Measurements from ENCODE around the gene ANKRD33B.

Gene ANKRD33B

GRCh38 chr5:10702040-10702629, 138.3 kb downstream of the ANKRD33B start:
- Mint-ChIP-seq H3K27ac (no peak overlapping the region), H3K27me3 (no peaks in the 10 kb centered on the region)
- intact Hi-C loops (cut with micrococcal nuclease) = loop anchor here (5.0 kb wide), 1 partner anchor 155 kb away; no protein-coding TSS in a partner anchor

GRCh38 chr5:10702911-10703491, 139.1 kb downstream of the ANKRD33B start:
- Mint-ChIP-seq H3K4me3 (no peak overlapping the region), H3K36me3 (ENCODE audit: low read depth) (peaks cover 80% of the 10 kb centered on the region), H3K4me1 (ENCODE audit: low read depth) (peaks cover 55% of the 10 kb centered on the region), H3K27me3 (no peaks in the 10 kb centered on the region), H3K9me3 (no peaks in the 10 kb centered on the region), H3K27ac (no peak overlapping the region)
- intact Hi-C loops (cut with micrococcal nuclease) = loop anchor here (5.0 kb wide), 1 partner anchor 154 kb away; no protein-coding TSS in a partner anchor

More at GRCh38 chr5:10702040-10702629, 138.3 kb downstream of the ANKRD33B start:
- Mint-ChIP-seq H3K4me1 (ENCODE audit: low read depth) (peaks cover 54% of the 10 kb centered on the region), H3K4me3 (no peak overlapping the region), H3K9me3 (no peaks in the 10 kb centered on the region), H3K36me3 (ENCODE audit: low read depth) (peaks cover 80% of the 10 kb centered on the region)

GRCh38 chr5:10703676-10704075, 139.8 kb downstream of the ANKRD33B start:
- no peaks in the 10 kb centered on the region for H3K27me3 Mint-ChIP-seq
- H3K4me1 Mint-ChIP-seq (ENCODE audit: low read depth) = peaks cover 60% of the 10 kb centered on the region
- H3K27ac Mint-ChIP-seq = no peak overlapping the region
- peaks cover 80% of the 10 kb centered on the region for H3K36me3 Mint-ChIP-seq (ENCODE audit: low read depth)
- H3K4me3 Mint-ChIP-seq = no peak overlapping the region
- intact Hi-C loops (cut with micrococcal nuclease) = loop anchor here (5.0 kb wide), 1 partner anchor 154 kb away; no protein-coding TSS in a partner anchor
- no peaks in the 10 kb centered on the region for H3K9me3 Mint-ChIP-seq

- Mint-ChIP-seq H3K9me3 (no peaks in the 10 kb centered on the region), H3K4me1 (ENCODE audit: low read depth) (peaks cover 56% of the 10 kb centered on the region), H3K27ac (no peak overlapping the region), H3K36me3 (ENCODE audit: low read depth) (peaks cover 77% of the 10 kb centered on the region), H3K27me3 (no peaks in the 10 kb centered on the region), H3K4me3 (no peak overlapping the region)
- intact Hi-C loops (cut with micrococcal nuclease) = loop anchor here (5.0 kb wide), 1 partner anchor 152 kb away; no protein-coding TSS in a partner anchor
Observed at GRCh38 chr5:10704949-10705621, 141.2 kb downstream of the ANKRD33B start.

- intact Hi-C loops (cut with micrococcal nuclease) = no loop called here
- H3K4me1 Mint-ChIP-seq (ENCODE audit: low read depth) = peaks cover 61% of the 10 kb centered on the region
- no peak overlapping the region for H3K27ac Mint-ChIP-seq
- no peaks in the 10 kb centered on the region for H3K27me3 Mint-ChIP-seq
- H3K9me3 Mint-ChIP-seq = no peaks in the 10 kb centered on the region
- H3K36me3 Mint-ChIP-seq (ENCODE audit: low read depth) = peaks cover 78% of the 10 kb centered on the region
- no peak overlapping the region for H3K4me3 Mint-ChIP-seq
Observed at GRCh38 chr5:10705747-10706146, 141.9 kb downstream of the ANKRD33B start.

- H3K9me3 Mint-ChIP-seq = no peaks in the 10 kb centered on the region
- no peak overlapping the region for H3K4me3 Mint-ChIP-seq
- H3K27ac Mint-ChIP-seq = no peak overlapping the region
- no peaks in the 10 kb centered on the region for H3K27me3 Mint-ChIP-seq
- H3K36me3 Mint-ChIP-seq (ENCODE audit: low read depth) = peaks cover 84% of the 10 kb centered on the region
- intact Hi-C loops (cut with micrococcal nuclease) = no loop called here
- peaks cover 63% of the 10 kb centered on the region for H3K4me1 Mint-ChIP-seq (ENCODE audit: low read depth)
Observed at GRCh38 chr5:10706326-10706725, 142.5 kb downstream of the ANKRD33B start.
